ENCODE measurements around the gene MAML1.
"Not testable (repeated sequence)": the region's sequence is repeated elsewhere in the genome, so short reads cannot be mapped to it uniquely, and the experiment has no call there.

The MAML1 gene

GRCh38 chr5:179769796-179770195, 37.2 kb downstream of the MAML1 start:
- no peak for DNase-seq

- no peak for DNase-seq
Observed at GRCh38 chr5:179771311-179771895, 38.8 kb downstream of the MAML1 start.

- DNase-seq = no peak
Observed at GRCh38 chr5:179772351-179772750, 39.7 kb downstream of the MAML1 start.

- no peak for DNase-seq
Observed at GRCh38 chr5:179773686-179774040, 41.0 kb downstream of the MAML1 start.

GRCh38 chr5:179774442-179774841, 41.8 kb downstream of the MAML1 start:
- DNase-seq = no peak

- no peak for DNase-seq
Observed at GRCh38 chr5:179776411-179776938, 43.9 kb downstream of the MAML1 start.

GRCh38 chr5:179777456-179777855, 44.8 kb downstream of the MAML1 start:
- no peak for DNase-seq

- DNase-seq = no peak
Observed at GRCh38 chr5:179777909-179778308, 45.3 kb downstream of the MAML1 start.

GRCh38 chr5:179778591-179778990, 46.0 kb downstream of the MAML1 start:
- DNase-seq = no peak

- DNase-seq = no peak
Observed at GRCh38 chr5:179779826-179780225, 47.2 kb downstream of the MAML1 start.

GRCh38 chr5:179780362-179780761, 47.7 kb downstream of the MAML1 start:
- no peak for DNase-seq

- no peak for DNase-seq
Observed at GRCh38 chr5:179781846-179782245, 49.2 kb downstream of the MAML1 start.

GRCh38 chr5:179783128-179783527, 50.5 kb downstream of the MAML1 start:
- DNase-seq = no peak

- DNase-seq = no peak
Observed at GRCh38 chr5:179786861-179787260, 54.2 kb downstream of the MAML1 start.

- no peak for DNase-seq
Observed at GRCh38 chr5:179788193-179788854, 55.7 kb downstream of the MAML1 start.

- not testable (repeated sequence) for DNase-seq
Observed at GRCh38 chr5:179789278-179789677, 56.7 kb downstream of the MAML1 start.

GRCh38 chr5:179791881-179792611, 59.4 kb downstream of the MAML1 start:
- no peak for DNase-seq

GRCh38 chr5:179792612-179793467, 60.2 kb downstream of the MAML1 start:
- no peak for DNase-seq

GRCh38 chr5:179793468-179794139, 61.0 kb downstream of the MAML1 start, which contains the start of gene LTC4S:
Gene LTC4S (plus strand): TSS chr5:179793986. CDS start chr5:179794081, 95 bp downstream.
- peak in 1 of 2 experiments; percentile 29 for DNase-seq

GRCh38 chr5:179794171-179794570, 61.5 kb downstream of the MAML1 start:
- DNase-seq = no peak

- no peak for DNase-seq
Observed at GRCh38 chr5:179794575-179794974, 62.0 kb downstream of the MAML1 start.
